Activated CD8-positive, alpha-beta T cell treated with anti-CD3 and anti-CD28 coated beads for 36 hours (primary cell): ENCODE data around the gene PRELID3B. TPM values are rescaled to one million over a fixed set of nuclear protein-coding genes. Genes with fewer than 3 reads are reported as not detected.
A peak's percentile ranks its signal among the peaks of the same experiment; 100 is the strongest.

Experiments
- ATAC-seq: fragments of 200-7000 bp; cut with Tn5 transposase; one replicate; pipeline ENCODE4 v1.10.0; 2021; ENCODE audit warnings: mild to moderate bottlenecking, moderate library complexity
- CTCF ChIA-PET: fragments of 350-600 bp; sonication (Branson Sonifier 250); formaldehyde crosslinking; loops from one replicate; lab custom pipeline; 2021; ENCODE audit warnings: antibody characterized with exemption; lab: Charles Lee
- POLR2A ChIA-PET: fragments of 350-600 bp; sonication (Branson Sonifier 250); formaldehyde crosslinking; loops from one replicate; lab custom pipeline; 2021; ENCODE audit warnings: antibody characterized with exemption; lab: Charles Lee
- DNase-seq: peaks from one replicate; pipeline ENCODE4 v3.0.0-alpha.2; 2020
- H3K27ac Mint-ChIP-seq: one replicate; pipeline ENCODE4 v1.8.0; 2021; ENCODE audit warnings: mild to moderate bottlenecking, mixed read lengths
- H3K27me3 Mint-ChIP-seq: one replicate; pipeline ENCODE4 v1.8.0; 2021; ENCODE audit warnings: mixed read lengths
- H3K36me3 Mint-ChIP-seq: one replicate; pipeline ENCODE4 v1.8.0; 2021; ENCODE audit warnings: low read depth, mixed read lengths
- H3K4me1 Mint-ChIP-seq: one replicate; pipeline ENCODE4 v1.8.0; 2021; ENCODE audit warnings: low read depth, mixed read lengths
- H3K4me3 Mint-ChIP-seq: one replicate; pipeline ENCODE4 v1.8.0; 2021; ENCODE audit warnings: mild to moderate bottlenecking, moderate library complexity, mixed read lengths
- H3K9me3 Mint-ChIP-seq: one replicate; pipeline ENCODE4 v1.8.0; 2021; ENCODE audit warnings: mixed read lengths
- CTCF ChIP-seq: fragments of 200-600 bp; IDR thresholded peaks from one replicate; pipeline ENCODE4 v1.8.0; 2022; ENCODE audit warnings: antibody characterized with exemption, mild to moderate bottlenecking
- intact Hi-C: fragments of 100-400 bp; cut with micrococcal nuclease; formaldehyde crosslinking; loops from one replicate; pipeline ENCODE4 v1.10.0; 2022
- total RNA-seq, 2 experiments: library from RNA; stranded (reverse); gene quantifications; one replicate each; pipeline ENCODE4 v1.2.3, GENCODE V29; 2021

PRELID3B gene
- total RNA-seq, 2 experiments from 2014 or later: 140 to 145 TPM

GRCh38 chr20:58984691-58985090 lies 57.9 kb downstream of the PRELID3B start:
- DNase-seq: no peak
- intact Hi-C loops: loop anchor here (5.0 kb wide), 1 partner anchor 92 kb away; no protein-coding TSS in a partner anchor
- no peaks in the 10 kb centered on the region for H3K9me3 Mint-ChIP-seq
- peaks cover 29% of the 10 kb centered on the region for H3K4me1 Mint-ChIP-seq
- H3K27ac Mint-ChIP-seq: peak overlapping the region; percentile 59
- H3K36me3 Mint-ChIP-seq: peaks cover 52% of the 10 kb centered on the region
- no peak for TF ChIP-seq CTCF
- ChIA-PET POLR2A (interaction anchor here (1.1 to 3.0 kb wide), 5 partner anchors 10 to 334 kb away, joined by 3 to 13 read pairs (median 4); partner anchors contain the start of genes ATP5F1E and STX16), CTCF (no interaction called here)
- no peaks in the 10 kb centered on the region for H3K27me3 Mint-ChIP-seq
- ATAC-seq: no peak
- H3K4me3 Mint-ChIP-seq: no peak overlapping the region

Other genes starting within 250 kb of the PRELID3B start
- 1 to 10 TPM; 1.7 to 2.0 TPM for gene GNAS-AS1, start 191.9 kb downstream of the PRELID3B start, total RNA-seq
- gene GNAS, start 190.1 kb downstream of the PRELID3B start, total RNA-seq: 100 to 1,000 TPM; 703 to 723 TPM
- gene NELFCD, start 61.5 kb downstream of the PRELID3B start, total RNA-seq: 100 to 1,000 TPM; 106 to 120 TPM
- gene CTSZ, start 35.5 kb downstream of the PRELID3B start, total RNA-seq: 10 to 100 TPM; 17.9 to 18.4 TPM
- not detected for gene TUBB1, start 23.4 kb downstream of the PRELID3B start, total RNA-seq
- gene ATP5F1E, start 10.5 kb downstream of the PRELID3B start, total RNA-seq: 10 to 100 TPM; 67.4 to 68.8 TPM
- 10 to 100 TPM; 10.9 to 11.9 TPM for gene ZNF831, start 121.0 kb upstream of the PRELID3B start, total RNA-seq